HepG2 (cell line): Measurements from ENCODE around the gene GH2. TPM values are rescaled to one million over a fixed set of nuclear protein-coding genes. Genes with fewer than 3 reads are reported as not detected.

ENCODE experiments used
- BRCA1 ChIP-seq: sonication (generic); formaldehyde crosslinking; IDR thresholded peaks from 2 replicates; pipeline ENCODE4 v1.4.0; 2020; ENCODE audit warnings: missing genetic modification reagents
- KLF6 ChIP-seq: IDR thresholded peaks from 2 replicates; pipeline ENCODE4 v1.8.0; 2016; ENCODE audit warnings: missing biosample characterization, missing genetic modification reagents
- PTBP1 ChIP-seq: fragments of 200-400 bp; formaldehyde crosslinking; IDR thresholded peaks from 2 replicates; pipeline ENCODE4 v1.6.1; 2018; ENCODE audit warnings: low read length, low read depth; ENCODE audit not compliant: poor library complexity, severe bottlenecking
- SP5 ChIP-seq: IDR thresholded peaks from 2 replicates; pipeline ENCODE4 v1.6.1; 2016; ENCODE audit warnings: low read depth, borderline replicate concordance
- ZKSCAN1 ChIP-seq: fragments of 150-350 bp; IDR thresholded peaks from 2 replicates; pipeline ENCODE4 v1.6.1; 2014; ENCODE audit warnings: low read length
- ZNF570 ChIP-seq: sonication (generic); formaldehyde crosslinking; IDR thresholded peaks from 2 replicates; pipeline ENCODE4 v1.4.0; 2020; ENCODE audit warnings: mild to moderate bottlenecking, missing genetic modification reagents, borderline replicate concordance
- ZNF678 ChIP-seq: sonication (generic); formaldehyde crosslinking; IDR thresholded peaks from 2 replicates; pipeline ENCODE4 v1.4.0; 2020; ENCODE audit warnings: mild to moderate bottlenecking, missing genetic modification reagents
- polyA plus RNA-seq, 8 experiments: library from polyadenylated mRNA; depleted of rRNA in 3 of 8; stranded (reverse) in 7 of 8; unstranded in 1 of 8; fragments of >200 nt; fragmentation: Illumina TruSeq in 4 of 8; extraction: Trizol in 4 of 8; gene quantifications; 2 replicates each; pipeline versions ENCODE4 v1.2.1 to v1.2.3, GENCODE V29; 2011 to 2016; ENCODE audit warnings: low read depth in 4 of 8, missing spikeins in 1 of 8, mixed read lengths in 1 of 8; ENCODE audit not compliant: insufficient read depth in 1 of 8
- total RNA-seq, 5 experiments: library from RNA; depleted of rRNA; stranded (reverse); fragments of >200 nt; fragmentation: Illumina TruSeq; extraction: Trizol; gene quantifications; 2 replicates each; pipeline ENCODE4 v1.2.3, GENCODE V29; 2016; ENCODE audit warnings: low read depth in 1 of 5
- TF ChIP-seq, protein P1 (sequence below), 2 experiments: sonication (generic) in 1 of 2; formaldehyde crosslinking in 1 of 2; IDR thresholded peaks; 2 replicates each; pipeline versions ENCODE4 v1.5.1 to v1.6.1; 2011 to 2020; ENCODE audit warnings: borderline replicate concordance in 1 of 2, low read depth in 1 of 2, low read length in 1 of 2, mild to moderate bottlenecking in 1 of 2, missing genetic modification reagents in 1 of 2, moderate library complexity in 1 of 2
- TF ChIP-seq, protein P2 (sequence below): sonication (generic); formaldehyde crosslinking; IDR thresholded peaks from 2 replicates; pipeline ENCODE4 v1.5.0; 2020; ENCODE audit warnings: mild to moderate bottlenecking, missing genetic modification reagents
- TF ChIP-seq, protein P3 (sequence below): IDR thresholded peaks from 2 replicates; pipeline ENCODE4 v1.6.1; 2012; ENCODE audit warnings: low read depth, low read length, improper control_type of control experiment
- TF ChIP-seq, protein P4 (sequence below): sonication (generic); formaldehyde crosslinking; conservative IDR thresholded peaks from 2 replicates; pipeline ENCODE4 v1.4.0; 2020; ENCODE audit warnings: missing genetic modification reagents
- TF ChIP-seq, protein P5 (sequence below): sonication (generic); formaldehyde crosslinking; IDR thresholded peaks from 2 replicates; pipeline ENCODE4 v1.5.1; 2020; ENCODE audit warnings: missing genetic modification reagents, mild to moderate bottlenecking, borderline replicate concordance
- TF ChIP-seq, protein P6 (sequence below): sonication (generic); formaldehyde crosslinking; IDR thresholded peaks from 2 replicates; pipeline ENCODE4 v1.4.0; 2020; ENCODE audit warnings: missing genetic modification reagents, borderline replicate concordance

GH2 gene
- total and polyA plus RNA-seq, 2 of the 13 experiments (the other 11 are each of a cell fraction or from before 2014, with no cell fraction given), result not detected

DNA sequence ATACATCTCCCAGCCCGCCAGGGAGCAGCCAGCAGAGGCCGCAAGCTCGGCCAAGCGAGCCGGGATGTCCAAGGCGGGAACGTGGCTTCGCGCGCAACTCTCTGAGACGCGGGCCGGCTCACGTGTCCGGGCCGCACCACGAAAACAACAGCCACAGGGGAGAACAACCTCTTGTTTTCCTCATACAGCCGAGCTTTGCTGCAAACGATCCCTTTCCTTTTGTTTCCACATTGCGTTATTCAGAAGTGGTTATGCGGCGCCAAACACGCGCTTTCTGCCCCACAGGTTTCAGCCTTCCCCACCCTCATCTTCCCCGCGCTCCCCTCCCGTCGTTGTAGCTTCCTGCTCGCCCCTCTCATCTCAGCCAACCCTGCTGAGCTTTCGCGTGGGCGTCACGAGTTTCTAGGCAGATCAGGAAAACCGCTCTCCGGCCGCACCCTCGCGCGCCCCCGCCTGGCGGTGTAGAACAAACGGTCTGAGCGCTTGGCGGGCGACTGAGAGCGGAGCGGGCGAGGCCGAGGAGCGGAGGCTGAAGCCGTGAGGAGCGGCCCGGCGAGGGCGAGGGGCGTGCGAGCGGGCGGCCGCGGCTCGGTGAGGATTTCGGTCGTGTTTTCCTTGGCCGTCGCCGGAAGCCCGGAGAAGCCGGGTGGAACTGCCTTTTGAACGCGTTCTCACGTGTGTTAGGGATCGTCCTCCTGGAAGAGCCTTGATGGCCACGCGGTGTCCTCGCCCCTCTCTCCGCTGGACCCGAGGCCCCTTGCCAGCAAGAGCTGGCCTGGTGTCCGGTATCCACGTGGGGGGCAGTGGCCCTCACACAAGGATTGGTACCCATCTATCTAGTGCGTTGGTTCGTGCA is 32.7 kb downstream of the GH2 start (continued):
- TF ChIP-seq, protein P1, sequence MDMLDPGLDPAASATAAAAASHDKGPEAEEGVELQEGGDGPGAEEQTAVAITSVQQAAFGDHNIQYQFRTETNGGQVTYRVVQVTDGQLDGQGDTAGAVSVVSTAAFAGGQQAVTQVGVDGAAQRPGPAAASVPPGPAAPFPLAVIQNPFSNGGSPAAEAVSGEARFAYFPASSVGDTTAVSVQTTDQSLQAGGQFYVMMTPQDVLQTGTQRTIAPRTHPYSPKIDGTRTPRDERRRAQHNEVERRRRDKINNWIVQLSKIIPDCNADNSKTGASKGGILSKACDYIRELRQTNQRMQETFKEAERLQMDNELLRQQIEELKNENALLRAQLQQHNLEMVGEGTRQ (IDR thresholded peaks at IDR 0.05; ENCODE audit: low read depth, low read length), result peak; percentile 38
- TF ChIP-seq, protein P1 (CRISPR knock-in tag; IDR thresholded peaks at IDR 0.05; ENCODE audit: borderline replicate concordance), result peak; percentile 60; the same call in 1 of the 2 replicates
- no peak for TF ChIP-seq ZKSCAN1
- no peak for TF ChIP-seq BRCA1 (CRISPR knock-in tag)
- TF ChIP-seq, protein P2, sequence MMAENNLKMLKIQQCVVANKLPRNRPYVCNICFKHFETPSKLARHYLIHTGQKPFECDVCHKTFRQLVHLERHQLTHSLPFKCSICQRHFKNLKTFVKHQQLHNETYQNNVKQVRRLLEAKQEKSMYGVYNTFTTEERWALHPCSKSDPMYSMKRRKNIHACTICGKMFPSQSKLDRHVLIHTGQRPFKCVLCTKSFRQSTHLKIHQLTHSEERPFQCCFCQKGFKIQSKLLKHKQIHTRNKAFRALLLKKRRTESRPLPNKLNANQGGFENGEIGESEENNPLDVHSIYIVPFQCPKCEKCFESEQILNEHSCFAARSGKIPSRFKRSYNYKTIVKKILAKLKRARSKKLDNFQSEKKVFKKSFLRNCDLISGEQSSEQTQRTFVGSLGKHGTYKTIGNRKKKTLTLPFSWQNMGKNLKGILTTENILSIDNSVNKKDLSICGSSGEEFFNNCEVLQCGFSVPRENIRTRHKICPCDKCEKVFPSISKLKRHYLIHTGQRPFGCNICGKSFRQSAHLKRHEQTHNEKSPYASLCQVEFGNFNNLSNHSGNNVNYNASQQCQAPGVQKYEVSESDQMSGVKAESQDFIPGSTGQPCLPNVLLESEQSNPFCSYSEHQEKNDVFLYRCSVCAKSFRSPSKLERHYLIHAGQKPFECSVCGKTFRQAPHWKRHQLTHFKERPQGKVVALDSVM (CRISPR knock-in tag), result peak; percentile 46; the same call in 1 of the 2 replicates
- no peak for TF ChIP-seq ZNF678 (CRISPR knock-in tag)
- TF ChIP-seq KLF6 (CRISPR knock-in tag), result no peak
- TF ChIP-seq PTBP1, result no peak
- TF ChIP-seq SP5 (CRISPR knock-in tag), result no peak
- TF ChIP-seq, protein P3, sequence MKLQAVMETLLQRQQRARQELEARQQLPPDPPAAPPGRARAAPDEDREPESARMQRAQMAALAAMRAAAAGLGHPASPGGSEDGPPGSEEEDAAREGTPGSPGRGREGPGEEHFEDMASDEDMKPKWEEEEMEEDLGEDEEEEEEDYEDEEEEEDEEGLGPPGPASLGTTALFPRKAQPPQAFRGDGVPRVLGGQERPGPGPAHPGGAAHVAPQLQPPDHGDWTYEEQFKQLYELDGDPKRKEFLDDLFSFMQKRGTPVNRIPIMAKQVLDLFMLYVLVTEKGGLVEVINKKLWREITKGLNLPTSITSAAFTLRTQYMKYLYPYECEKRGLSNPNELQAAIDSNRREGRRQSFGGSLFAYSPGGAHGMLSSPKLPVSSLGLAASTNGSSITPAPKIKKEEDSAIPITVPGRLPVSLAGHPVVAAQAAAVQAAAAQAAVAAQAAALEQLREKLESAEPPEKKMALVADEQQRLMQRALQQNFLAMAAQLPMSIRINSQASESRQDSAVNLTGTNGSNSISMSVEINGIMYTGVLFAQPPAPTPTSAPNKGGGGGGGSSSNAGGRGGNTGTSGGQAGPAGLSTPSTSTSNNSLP, result no peak
- TF ChIP-seq, protein P4, sequence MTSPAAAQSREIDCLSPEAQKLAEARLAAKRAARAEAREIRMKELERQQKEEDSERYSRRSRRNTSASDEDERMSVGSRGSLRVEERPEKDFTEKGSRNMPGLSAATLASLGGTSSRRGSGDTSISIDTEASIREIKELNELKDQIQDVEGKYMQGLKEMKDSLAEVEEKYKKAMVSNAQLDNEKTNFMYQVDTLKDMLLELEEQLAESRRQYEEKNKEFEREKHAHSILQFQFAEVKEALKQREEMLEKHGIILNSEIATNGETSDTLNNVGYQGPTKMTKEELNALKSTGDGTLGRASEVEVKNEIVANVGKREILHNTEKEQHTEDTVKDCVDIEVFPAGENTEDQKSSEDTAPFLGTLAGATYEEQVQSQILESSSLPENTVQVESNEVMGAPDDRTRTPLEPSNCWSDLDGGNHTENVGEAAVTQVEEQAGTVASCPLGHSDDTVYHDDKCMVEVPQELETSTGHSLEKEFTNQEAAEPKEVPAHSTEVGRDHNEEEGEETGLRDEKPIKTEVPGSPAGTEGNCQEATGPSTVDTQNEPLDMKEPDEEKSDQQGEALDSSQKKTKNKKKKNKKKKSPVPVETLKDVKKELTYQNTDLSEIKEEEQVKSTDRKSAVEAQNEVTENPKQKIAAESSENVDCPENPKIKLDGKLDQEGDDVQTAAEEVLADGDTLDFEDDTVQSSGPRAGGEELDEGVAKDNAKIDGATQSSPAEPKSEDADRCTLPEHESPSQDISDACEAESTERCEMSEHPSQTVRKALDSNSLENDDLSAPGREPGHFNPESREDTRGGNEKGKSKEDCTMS (CRISPR knock-in tag), result no peak
- TF ChIP-seq, protein P5, sequence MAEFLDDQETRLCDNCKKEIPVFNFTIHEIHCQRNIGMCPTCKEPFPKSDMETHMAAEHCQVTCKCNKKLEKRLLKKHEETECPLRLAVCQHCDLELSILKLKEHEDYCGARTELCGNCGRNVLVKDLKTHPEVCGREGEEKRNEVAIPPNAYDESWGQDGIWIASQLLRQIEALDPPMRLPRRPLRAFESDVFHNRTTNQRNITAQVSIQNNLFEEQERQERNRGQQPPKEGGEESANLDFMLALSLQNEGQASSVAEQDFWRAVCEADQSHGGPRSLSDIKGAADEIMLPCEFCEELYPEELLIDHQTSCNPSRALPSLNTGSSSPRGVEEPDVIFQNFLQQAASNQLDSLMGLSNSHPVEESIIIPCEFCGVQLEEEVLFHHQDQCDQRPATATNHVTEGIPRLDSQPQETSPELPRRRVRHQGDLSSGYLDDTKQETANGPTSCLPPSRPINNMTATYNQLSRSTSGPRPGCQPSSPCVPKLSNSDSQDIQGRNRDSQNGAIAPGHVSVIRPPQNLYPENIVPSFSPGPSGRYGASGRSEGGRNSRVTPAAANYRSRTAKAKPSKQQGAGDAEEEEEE (CRISPR knock-in tag), result no peak
- TF ChIP-seq ZNF570 (CRISPR knock-in tag), result no peak
- TF ChIP-seq, protein P6, sequence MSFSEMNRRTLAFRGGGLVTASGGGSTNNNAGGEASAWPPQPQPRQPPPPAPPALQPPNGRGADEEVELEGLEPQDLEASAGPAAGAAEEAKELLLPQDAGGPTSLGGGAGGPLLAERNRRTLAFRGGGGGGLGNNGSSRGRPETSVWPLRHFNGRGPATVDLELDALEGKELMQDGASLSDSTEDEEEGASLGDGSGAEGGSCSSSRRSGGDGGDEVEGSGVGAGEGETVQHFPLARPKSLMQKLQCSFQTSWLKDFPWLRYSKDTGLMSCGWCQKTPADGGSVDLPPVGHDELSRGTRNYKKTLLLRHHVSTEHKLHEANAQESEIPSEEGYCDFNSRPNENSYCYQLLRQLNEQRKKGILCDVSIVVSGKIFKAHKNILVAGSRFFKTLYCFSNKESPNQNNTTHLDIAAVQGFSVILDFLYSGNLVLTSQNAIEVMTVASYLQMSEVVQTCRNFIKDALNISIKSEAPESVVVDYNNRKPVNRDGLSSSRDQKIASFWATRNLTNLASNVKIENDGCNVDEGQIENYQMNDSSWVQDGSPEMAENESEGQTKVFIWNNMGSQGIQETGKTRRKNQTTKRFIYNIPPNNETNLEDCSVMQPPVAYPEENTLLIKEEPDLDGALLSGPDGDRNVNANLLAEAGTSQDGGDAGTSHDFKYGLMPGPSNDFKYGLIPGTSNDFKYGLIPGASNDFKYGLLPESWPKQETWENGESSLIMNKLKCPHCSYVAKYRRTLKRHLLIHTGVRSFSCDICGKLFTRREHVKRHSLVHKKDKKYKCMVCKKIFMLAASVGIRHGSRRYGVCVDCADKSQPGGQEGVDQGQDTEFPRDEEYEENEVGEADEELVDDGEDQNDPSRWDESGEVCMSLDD (CRISPR knock-in tag), result no peak
